Ishikawa (cell line): ENCODE measurements around the gene GRK1.

ENCODE experiments used
- CEBPB ChIP-seq: IDR thresholded peaks from 2 replicates; pipeline ENCODE4 v1.6.1; 2012
- CREB1 ChIP-seq: IDR thresholded peaks from 2 replicates; pipeline ENCODE4 v1.6.1; 2012; ENCODE audit warnings: low read depth
- EP300 ChIP-seq: IDR thresholded peaks from 2 replicates; pipeline ENCODE4 v1.6.1; 2012; ENCODE audit warnings: borderline replicate concordance
- MAX ChIP-seq: IDR thresholded peaks from 2 replicates; pipeline ENCODE4 v1.6.1; 2012
- NFIC ChIP-seq: IDR thresholded peaks from 2 replicates; pipeline ENCODE4 v1.6.1; 2012
- RAD21 ChIP-seq: IDR thresholded peaks from 2 replicates; pipeline ENCODE4 v1.6.1; 2012; ENCODE audit warnings: low read depth
- REST ChIP-seq: IDR thresholded peaks from 2 replicates; pipeline ENCODE4 v1.6.1; 2012; ENCODE audit warnings: low read depth, mild to moderate bottlenecking
- TAF1 ChIP-seq: IDR thresholded peaks from 2 replicates; pipeline ENCODE4 v1.6.1; 2012; ENCODE audit warnings: low read depth, mild to moderate bottlenecking
- TCF12 ChIP-seq: IDR thresholded peaks from 2 replicates; pipeline ENCODE4 v1.6.1; 2012; ENCODE audit warnings: low read depth
- YY1 ChIP-seq: IDR thresholded peaks from 2 replicates; pipeline ENCODE4 v1.6.1; 2012; ENCODE audit warnings: low read depth
- ZBTB7A ChIP-seq: IDR thresholded peaks from 2 replicates; pipeline ENCODE4 v1.6.1; 2012; ENCODE audit warnings: low read depth

- TF ChIP-seq NFIC (no peak), EP300 (no peak), TAF1 (no peak), RAD21 (no peak), YY1 (no peak), CEBPB (no peak), REST (no peak), CREB1 (no peak), MAX (no peak), TCF12 (no peak), ZBTB7A (no peak)
Measured at GRCh38 chr13:113723410-113724015, 56.5 kb downstream of the GRK1 start.
